GM23338 (cell line): Measurements from ENCODE around the gene ZNFX1. TPM values are rescaled to one million over a fixed set of nuclear protein-coding genes. Genes with fewer than 3 reads are reported as not detected.

Experiments used
- ATAC-seq: fragments of 200-7000 bp; cut with Tn5 transposase; 3 replicates; pipeline ENCODE4 v1.9.1; 2020
- DNase-seq: peaks from one replicate; pipeline ENCODE4 v3.0.0-alpha.2; 2015; ENCODE audit warnings: low spot score
- H2AFZ ChIP-seq: fragments of 200-600 bp; sonication (generic); 2 replicates; pipeline ENCODE4 v1.8.0; 2016; ENCODE audit warnings: antibody characterized with exemption, mild to moderate bottlenecking, moderate library complexity
- H3F3A ChIP-seq: fragments of 200-600 bp; sonication (generic); replicated peaks from 2 replicates; pipeline ENCODE4 v1.8.0; 2017; ENCODE audit warnings: antibody characterized with exemption, mixed run types, low read depth
- H3K27ac ChIP-seq: fragments of 200-600 bp; sonication (generic); 2 replicates; pipeline ENCODE4 v1.6.1; 2016; ENCODE audit warnings: low read depth
- H3K27me3 ChIP-seq: fragments of 200-600 bp; sonication (generic); 2 replicates; pipeline ENCODE4 v1.8.0; 2016; ENCODE audit warnings: mild to moderate bottlenecking, mixed run types, moderate library complexity; ENCODE audit not compliant: insufficient read depth
- H3K36me3 ChIP-seq: fragments of 200-600 bp; sonication (generic); 2 replicates; pipeline ENCODE4 v1.8.0; 2016; ENCODE audit warnings: mild to moderate bottlenecking; ENCODE audit not compliant: insufficient read depth
- H3K4me1 ChIP-seq: fragments of 200-600 bp; sonication (generic); 2 replicates; pipeline ENCODE4 v1.8.0; 2016; ENCODE audit warnings: mild to moderate bottlenecking, moderate library complexity; ENCODE audit not compliant: insufficient read depth
- H3K4me2 ChIP-seq: fragments of 200-600 bp; sonication (generic); 2 replicates; pipeline ENCODE4 v1.7.1; 2017; ENCODE audit warnings: mixed run types
- H3K4me3 ChIP-seq: fragments of 200-600 bp; sonication (generic); 2 replicates; pipeline ENCODE4 v1.6.1; 2016; ENCODE audit warnings: mixed run types
- H3K79me2 ChIP-seq: fragments of 200-600 bp; sonication (generic); replicated peaks from 2 replicates; pipeline ENCODE4 v1.8.0; 2017; ENCODE audit warnings: mild to moderate bottlenecking; ENCODE audit not compliant: insufficient read depth
- H3K9me2 ChIP-seq: fragments of 200-600 bp; sonication (generic); 2 replicates; pipeline ENCODE4 v1.8.0; 2017; ENCODE audit not compliant: insufficient read depth
- H4K20me1 ChIP-seq: fragments of 200-600 bp; sonication (generic); replicated peaks from 2 replicates; pipeline ENCODE4 v1.8.0; 2017; ENCODE audit warnings: mild to moderate bottlenecking; ENCODE audit not compliant: insufficient read depth
- H3K27ac Mint-ChIP-seq: 2 replicates; pipeline ENCODE4 v1.8.0; 2020; ENCODE audit warnings: inconsistent platforms, mild to moderate bottlenecking, moderate library complexity, mixed read lengths
- H3K27me3 Mint-ChIP-seq: 3 replicates; pipeline ENCODE4 v1.8.0; 2022; ENCODE audit warnings: low read depth, mild to moderate bottlenecking, moderate library complexity, mixed read lengths, inconsistent platforms; ENCODE audit not compliant: insufficient read depth, poor library complexity
- H3K36me3 Mint-ChIP-seq: 3 replicates; pipeline ENCODE4 v1.8.0; 2021; ENCODE audit warnings: low read depth, mild to moderate bottlenecking, inconsistent platforms, moderate library complexity, mixed read lengths
- H3K4me1 Mint-ChIP-seq: 3 replicates; pipeline ENCODE4 v1.8.0; 2020; ENCODE audit warnings: mild to moderate bottlenecking, inconsistent platforms, mixed read lengths
- H3K4me3 Mint-ChIP-seq: 3 replicates; pipeline ENCODE4 v1.8.0; 2021; ENCODE audit warnings: moderate library complexity, mild to moderate bottlenecking, inconsistent platforms, mixed read lengths
- H3K9me3 Mint-ChIP-seq: 3 replicates; pipeline ENCODE4 v1.8.0; 2020; ENCODE audit warnings: moderate library complexity, mild to moderate bottlenecking, inconsistent platforms, mixed read lengths
- CREB1 ChIP-seq: fragments of 250-450 bp; sonication (Bioruptor Pico); IDR thresholded peaks from 2 replicates; pipeline ENCODE4 v1.5.0; 2020; ENCODE audit warnings: low read depth, mild to moderate bottlenecking, moderate library complexity
- EZH2 ChIP-seq: fragments of 200-600 bp; sonication (generic); IDR thresholded peaks from one replicate; pipeline ENCODE4 v1.8.0; 2017; ENCODE audit warnings: antibody characterized with exemption, mild to moderate bottlenecking, low read depth; ENCODE audit not compliant: unreplicated experiment
- EZH2phosphoT487 ChIP-seq: fragments of 200-600 bp; sonication (generic); IDR thresholded peaks from one replicate; pipeline ENCODE4 v1.8.1; 2018; ENCODE audit warnings: antibody characterized with exemption; ENCODE audit not compliant: unreplicated experiment
- JUNB ChIP-seq: IDR thresholded peaks from one replicate; pipeline ENCODE4 v1.6.1; 2016; ENCODE audit warnings: antibody characterized with exemption; ENCODE audit not compliant: unreplicated experiment
- NANOG ChIP-seq: IDR thresholded peaks from 2 replicates; pipeline ENCODE4 v1.6.1; 2016; ENCODE audit warnings: antibody characterized with exemption, borderline replicate concordance
- POLR2AphosphoS5 ChIP-seq: IDR thresholded peaks from 2 replicates; pipeline ENCODE4 v1.6.1; 2016; ENCODE audit warnings: antibody characterized with exemption, low read depth
- REST ChIP-seq: IDR thresholded peaks from one replicate; pipeline ENCODE4 v1.6.1; 2018; ENCODE audit warnings: antibody characterized with exemption; ENCODE audit not compliant: unreplicated experiment
- STAT1 ChIP-seq: IDR thresholded peaks from one replicate; pipeline ENCODE4 v1.6.1; 2016; ENCODE audit warnings: antibody characterized with exemption; ENCODE audit not compliant: unreplicated experiment
- ZNF114 ChIP-seq: fragments of 250-450 bp; sonication (Bioruptor Pico); IDR thresholded peaks from 2 replicates; pipeline ENCODE4 v1.5.0; 2020; ENCODE audit warnings: mild to moderate bottlenecking, moderate library complexity
- ZNF331 ChIP-seq: fragments of 250-450 bp; sonication (Bioruptor Pico); IDR thresholded peaks from 2 replicates; pipeline ENCODE4 v1.5.0; 2020; ENCODE audit warnings: low read depth, mild to moderate bottlenecking, moderate library complexity
- ZNF462 ChIP-seq: fragments of 250-450 bp; sonication (Bioruptor Pico); IDR thresholded peaks from 2 replicates; pipeline ENCODE4 v1.5.0; 2020; ENCODE audit warnings: mild to moderate bottlenecking, moderate library complexity
- polyA plus RNA-seq: library from polyadenylated mRNA; unstranded; fragments of >200 nt; fragmentation: Nextera tagmentation; extraction: Ambion mirVana; gene quantifications from 2 replicates; pipeline ENCODE4 v1.2.1, GENCODE V29; 2016
- total RNA-seq: library from RNA; depleted of rRNA; stranded (reverse); fragments of >200 nt; shearing (Covaris generic); gene quantifications from 2 replicates; pipeline ENCODE4 v1.2.3, GENCODE V29; 2014
- TF ChIP-seq, protein P1 (sequence below), 2 experiments: fragments of 200-600 bp in 1 of 2; sonication (generic) in 1 of 2; conservative IDR thresholded peaks; 2 replicates each; pipeline versions ENCODE4 v1.5.1 to v1.6.1; 2016 to 2017; ENCODE audit warnings: antibody characterized with exemption in 2 of 2, low read depth in 2 of 2, mild to moderate bottlenecking in 2 of 2, moderate library complexity in 1 of 2
- TF ChIP-seq, protein P2 (sequence below): IDR thresholded peaks from 2 replicates; pipeline ENCODE4 v1.6.1; 2016; ENCODE audit warnings: antibody characterized with exemption

Gene ZNFX1
- total and polyA plus RNA-seq, 2 experiments from 2014 or later = 6.1 to 12.1 TPM

DNA sequence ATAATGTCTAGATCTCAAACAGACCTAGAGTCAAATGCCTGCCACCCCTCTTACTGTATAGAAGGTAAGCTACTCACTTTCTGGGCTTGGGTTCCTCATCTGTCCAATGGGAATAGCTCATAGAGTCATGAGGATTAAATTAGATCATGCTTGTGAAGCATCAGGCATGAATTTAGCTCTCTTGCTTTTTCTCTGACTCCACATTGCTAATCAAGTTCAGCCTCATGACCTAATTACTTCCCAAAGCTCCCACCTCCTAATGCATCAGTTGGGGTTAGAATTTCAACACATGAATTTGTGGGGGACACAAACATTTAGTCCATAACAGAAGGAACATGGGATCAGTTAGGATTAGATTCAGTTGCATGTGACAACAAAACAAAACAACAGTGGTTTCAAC, 63.3 kb downstream of the ZNFX1 start:
- TF ChIP-seq ZNF462 (no peak), EZH2 (no peak), ZNF114 (CRISPR knock-in tag) (no peak), CREB1 (CRISPR knock-in tag) (no peak), EZH2phosphoT487 (no peak), STAT1 (no peak), JUNB (no peak), REST (no peak), ZNF331 (CRISPR knock-in tag) (no peak), NANOG (no peak), POLR2AphosphoS5 (no peak)
- TF ChIP-seq, protein P1, sequence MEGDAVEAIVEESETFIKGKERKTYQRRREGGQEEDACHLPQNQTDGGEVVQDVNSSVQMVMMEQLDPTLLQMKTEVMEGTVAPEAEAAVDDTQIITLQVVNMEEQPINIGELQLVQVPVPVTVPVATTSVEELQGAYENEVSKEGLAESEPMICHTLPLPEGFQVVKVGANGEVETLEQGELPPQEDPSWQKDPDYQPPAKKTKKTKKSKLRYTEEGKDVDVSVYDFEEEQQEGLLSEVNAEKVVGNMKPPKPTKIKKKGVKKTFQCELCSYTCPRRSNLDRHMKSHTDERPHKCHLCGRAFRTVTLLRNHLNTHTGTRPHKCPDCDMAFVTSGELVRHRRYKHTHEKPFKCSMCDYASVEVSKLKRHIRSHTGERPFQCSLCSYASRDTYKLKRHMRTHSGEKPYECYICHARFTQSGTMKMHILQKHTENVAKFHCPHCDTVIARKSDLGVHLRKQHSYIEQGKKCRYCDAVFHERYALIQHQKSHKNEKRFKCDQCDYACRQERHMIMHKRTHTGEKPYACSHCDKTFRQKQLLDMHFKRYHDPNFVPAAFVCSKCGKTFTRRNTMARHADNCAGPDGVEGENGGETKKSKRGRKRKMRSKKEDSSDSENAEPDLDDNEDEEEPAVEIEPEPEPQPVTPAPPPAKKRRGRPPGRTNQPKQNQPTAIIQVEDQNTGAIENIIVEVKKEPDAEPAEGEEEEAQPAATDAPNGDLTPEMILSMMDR (conservative IDR thresholded peaks at IDR 0.05; ENCODE audit: low read depth in 2 of 2) = no peak
- TF ChIP-seq, protein P2, sequence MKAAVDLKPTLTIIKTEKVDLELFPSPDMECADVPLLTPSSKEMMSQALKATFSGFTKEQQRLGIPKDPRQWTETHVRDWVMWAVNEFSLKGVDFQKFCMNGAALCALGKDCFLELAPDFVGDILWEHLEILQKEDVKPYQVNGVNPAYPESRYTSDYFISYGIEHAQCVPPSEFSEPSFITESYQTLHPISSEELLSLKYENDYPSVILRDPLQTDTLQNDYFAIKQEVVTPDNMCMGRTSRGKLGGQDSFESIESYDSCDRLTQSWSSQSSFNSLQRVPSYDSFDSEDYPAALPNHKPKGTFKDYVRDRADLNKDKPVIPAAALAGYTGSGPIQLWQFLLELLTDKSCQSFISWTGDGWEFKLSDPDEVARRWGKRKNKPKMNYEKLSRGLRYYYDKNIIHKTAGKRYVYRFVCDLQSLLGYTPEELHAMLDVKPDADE = no peak
- Mint-ChIP-seq H3K27ac (no peak overlapping the region), H3K9me3 (peaks cover 9% of the 10 kb centered on the region), H3K4me3 (no peak overlapping the region), H3K36me3 (peaks cover under 1% of the 10 kb centered on the region; the same call in 2 of the 3 replicates), H3K4me1 (peaks cover 6% of the 10 kb centered on the region), H3K27me3 (peaks cover 8% of the 10 kb centered on the region)
- Histone ChIP-seq H3K4me2 (no peak overlapping the region), H3K27ac (no peak overlapping the region), H3K4me3 (no peak overlapping the region), H4K20me1 (no peaks in the 10 kb centered on the region), H3K9me2 (peaks cover 3% of the 10 kb centered on the region; the same call in 1 of the 2 replicates), H3K79me2 (peaks cover under 1% of the 10 kb centered on the region), H3K27me3 (no peaks in the 10 kb centered on the region), H3K4me1 (no peaks in the 10 kb centered on the region), H2AFZ (no peak overlapping the region), H3K36me3 (no peaks in the 10 kb centered on the region), H3F3A (no peaks in the 10 kb centered on the region)
- DNase-seq (no peak), ATAC-seq (no peak)
